NCI-H82 treated with DMSO at 0.1 percent for 48 hours (cell line): ENCODE results near the gene FRK.

Experiments used
- DNase-seq: peaks from one replicate; lab custom pipeline; 2025; ENCODE audit not compliant: unreplicated experiment; lab: John Stamatoyannopoulos, UW

The FRK gene

DNA sequence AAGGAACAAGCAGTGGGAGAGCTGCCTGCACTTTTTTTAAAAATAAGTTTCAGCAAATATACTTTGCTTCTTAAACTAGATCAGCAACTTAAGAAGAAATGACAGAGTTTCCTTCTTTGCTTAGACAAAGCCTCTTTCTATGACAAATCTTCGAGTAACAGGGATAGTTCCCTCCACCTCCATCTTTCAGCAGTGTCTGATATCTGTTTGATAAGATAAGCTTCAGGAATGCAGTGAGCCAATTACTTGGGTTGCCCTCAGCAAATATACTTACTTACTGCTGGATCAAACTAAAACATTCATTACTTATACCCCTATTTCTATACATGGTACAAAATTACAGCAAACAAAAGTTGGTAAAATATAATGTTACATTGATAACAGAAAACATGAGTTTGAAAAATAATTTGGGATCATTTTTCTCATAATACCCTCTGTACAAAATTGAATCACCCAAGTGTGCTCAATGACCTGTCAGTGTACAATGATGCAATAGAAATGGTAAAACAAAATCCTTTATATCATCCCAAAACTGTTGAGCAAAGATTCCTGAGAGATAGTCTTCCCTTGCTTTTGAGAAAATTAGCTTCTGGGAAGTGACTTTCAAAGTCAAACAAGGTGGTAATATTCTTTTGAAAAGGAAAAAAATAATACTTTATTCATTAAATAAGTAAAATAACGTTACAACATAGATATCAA lies 24.5 kb downstream of the FRK start:
- no peak for DNase-seq

DNA sequence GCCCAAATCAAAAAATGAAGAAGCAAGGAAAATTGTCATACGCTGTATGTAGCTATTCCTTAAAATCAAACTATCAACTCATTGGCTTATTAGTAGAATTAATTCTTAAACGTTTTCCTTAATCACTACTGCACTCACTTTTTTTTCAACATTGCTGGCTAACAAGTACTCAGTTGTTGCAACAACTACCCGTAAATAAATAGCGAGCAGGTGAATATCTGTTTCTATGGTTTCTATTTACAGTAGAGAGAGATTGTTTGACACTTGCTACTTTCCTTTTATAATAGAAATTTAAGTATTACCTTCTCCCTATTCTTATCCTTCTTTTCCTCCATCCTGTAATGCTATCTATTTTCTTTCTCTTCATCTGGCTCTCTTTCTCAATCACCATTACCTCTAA lies 25.1 kb downstream of the FRK start:
- DNase-seq: no peak

DNA sequence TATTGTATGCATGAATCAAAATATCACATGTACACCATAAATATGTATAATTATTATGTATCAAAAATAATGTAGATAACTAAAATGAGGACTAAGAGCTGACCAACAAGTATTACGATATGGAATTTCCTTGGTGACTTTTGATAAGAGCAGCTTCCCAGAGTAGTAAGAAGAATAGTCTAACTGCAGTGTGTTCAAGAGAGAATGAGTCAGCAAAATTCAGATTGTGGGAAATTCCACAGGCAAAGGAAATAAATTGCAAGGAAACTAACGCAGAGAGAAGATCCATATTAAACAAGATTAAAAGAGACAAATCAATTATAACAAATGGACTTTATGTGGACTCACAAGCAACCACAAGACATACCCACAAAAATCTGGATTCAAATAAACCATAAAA lies 26.4 kb downstream of the FRK start:
- no peak for DNase-seq

DNA sequence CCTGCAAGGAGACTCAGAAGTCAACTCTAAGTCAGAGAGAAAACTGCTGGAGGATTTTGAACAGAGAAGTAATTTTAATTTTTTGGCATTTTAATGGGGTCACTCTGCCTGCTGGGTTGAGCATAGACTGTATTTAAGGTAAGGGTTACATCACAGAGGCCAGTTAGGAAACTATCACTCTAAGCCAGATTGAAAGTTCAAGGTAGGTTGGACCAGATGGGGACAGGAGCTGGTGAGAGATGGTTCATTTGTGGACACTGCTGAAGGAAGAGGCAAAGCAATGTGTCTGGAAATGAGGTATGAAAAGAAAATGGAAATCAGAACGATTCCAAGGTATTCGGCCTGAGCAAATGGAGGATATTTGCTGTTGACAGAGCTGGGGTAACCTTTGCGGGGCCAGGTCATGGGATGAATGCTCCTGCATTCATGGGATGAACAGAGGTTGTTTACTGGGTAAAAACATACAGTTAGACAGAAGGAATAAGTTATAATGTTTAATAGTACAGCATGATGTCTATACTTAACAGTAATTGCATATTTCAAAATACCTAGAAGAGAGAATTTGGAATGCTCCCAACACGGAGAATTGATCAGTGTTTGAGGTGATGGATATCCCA lies 26.9 kb downstream of the FRK start:
- DNase-seq: no peak

DNA sequence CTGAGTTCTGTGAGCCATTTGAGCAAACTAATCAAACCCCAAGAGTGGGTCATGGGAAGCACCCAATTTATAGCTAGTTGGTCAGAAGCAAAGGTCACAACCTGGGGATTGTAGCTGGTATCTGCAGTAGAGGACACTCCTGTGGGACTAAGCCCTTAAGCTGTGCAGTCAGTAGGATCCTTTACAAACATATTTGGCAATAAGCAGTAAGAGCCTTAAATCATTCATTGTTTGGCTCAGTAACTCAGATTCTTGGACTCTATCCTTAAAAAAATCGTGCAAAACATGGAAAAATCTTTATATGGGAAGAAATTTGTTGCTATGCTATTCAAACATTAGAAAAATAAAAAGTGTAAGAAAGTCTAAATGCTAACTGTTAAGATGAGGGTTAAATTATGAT lies 29.9 kb downstream of the FRK start:
- no peak for DNase-seq

DNA sequence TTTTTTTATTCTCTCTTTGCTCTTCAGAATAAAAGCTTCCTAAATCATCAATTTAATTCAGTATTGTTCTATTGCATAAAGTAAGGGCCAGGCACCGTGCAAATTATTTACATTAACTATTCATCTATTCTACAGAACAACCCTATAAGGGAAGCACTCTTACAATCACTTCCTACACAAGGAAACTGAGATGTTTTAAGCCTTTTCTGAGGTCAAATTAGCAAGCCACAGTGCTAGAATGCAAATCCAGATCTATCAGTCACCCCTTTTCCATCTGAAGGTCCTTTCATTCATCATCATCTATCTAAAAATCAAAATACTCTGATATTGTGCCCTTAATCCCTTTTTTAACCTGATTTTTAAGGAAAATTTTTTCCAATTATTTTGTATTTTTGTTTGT lies 31.2 kb downstream of the FRK start:
- DNase-seq: no peak

DNA sequence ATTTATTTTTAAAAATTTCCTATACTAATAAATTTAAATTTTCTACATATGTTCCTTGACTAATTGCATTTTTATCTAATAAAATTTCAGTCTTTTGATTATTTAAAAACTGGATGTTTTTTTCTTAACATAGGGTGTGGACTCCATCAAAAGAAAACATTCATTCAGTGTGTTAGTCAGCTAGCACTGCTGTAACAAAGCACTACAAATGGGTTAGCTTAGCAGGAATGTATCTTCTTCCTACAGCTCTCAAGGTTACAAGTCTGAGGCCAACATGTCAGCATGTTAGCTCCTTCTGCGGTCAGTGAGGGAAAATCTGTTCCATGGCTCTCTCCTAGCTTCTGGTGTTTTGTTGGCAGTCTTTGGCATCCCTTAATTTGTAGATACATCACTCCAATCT lies 32.5 kb downstream of the FRK start:
- DNase-seq: no peak

DNA sequence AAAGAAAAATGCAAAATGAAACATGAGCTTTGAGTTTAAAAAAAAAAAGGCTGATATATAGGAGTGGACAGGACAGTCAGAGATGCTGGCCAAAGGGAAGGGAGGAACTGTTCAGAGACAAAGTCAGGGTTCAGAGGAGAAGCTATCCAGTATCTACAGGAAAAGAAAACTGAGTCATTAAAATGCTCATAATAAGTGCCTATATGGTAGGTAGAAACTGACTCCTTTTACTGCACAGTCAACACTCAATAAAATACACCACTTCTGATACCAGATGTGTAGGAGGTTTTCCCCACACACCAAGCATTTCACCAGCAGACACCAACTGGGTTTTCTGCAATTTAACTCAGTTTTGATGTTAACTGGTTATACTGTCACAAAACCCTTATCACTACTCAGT lies 32.9 kb downstream of the FRK start:
- no peak for DNase-seq

DNA sequence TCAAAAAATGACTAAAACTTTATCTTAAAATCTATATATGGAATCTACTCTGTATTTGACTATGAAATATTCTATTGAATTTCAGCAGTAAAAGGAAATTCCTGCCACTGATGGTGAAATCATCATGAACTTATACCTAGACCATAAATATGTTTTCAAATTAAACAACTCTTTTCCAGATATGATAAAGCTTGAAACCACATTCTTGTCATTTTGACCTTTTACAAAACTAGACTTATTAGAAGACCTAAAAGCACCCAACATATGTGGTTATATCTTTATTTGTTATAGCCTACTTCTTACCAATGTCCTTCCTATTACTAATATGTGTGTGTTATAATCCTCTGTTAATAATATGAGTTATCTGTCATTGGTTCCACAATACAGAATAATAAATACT lies 35.3 kb downstream of the FRK start:
- no peak for DNase-seq

DNA sequence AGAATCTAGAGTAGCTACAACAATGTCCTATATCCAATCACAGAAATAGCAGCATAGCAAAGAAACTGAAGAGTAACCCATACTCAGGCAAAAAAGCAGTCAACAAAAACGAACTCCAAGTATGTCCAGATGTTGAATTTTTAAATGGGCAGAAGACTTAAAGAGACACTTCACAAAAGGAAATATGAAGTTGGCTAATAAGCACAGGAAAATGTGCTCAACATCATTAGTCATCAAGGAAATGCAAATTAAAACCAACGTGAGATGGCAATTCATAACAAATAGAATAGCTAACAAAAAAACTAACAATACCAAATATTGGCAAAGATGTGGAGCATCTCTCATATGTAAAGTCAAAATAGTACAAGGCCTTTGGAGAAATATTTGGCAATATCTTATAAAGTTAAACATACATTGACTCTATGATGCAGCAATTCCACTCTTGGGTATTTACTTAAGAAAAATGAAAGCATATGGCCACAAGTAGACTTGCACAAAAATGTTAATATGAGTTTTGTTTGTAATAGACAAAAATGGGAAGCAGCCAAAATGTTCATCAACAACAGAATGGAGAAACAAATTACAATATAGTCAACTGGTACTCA lies 37.7 kb downstream of the FRK start:
- no peak for DNase-seq

DNA sequence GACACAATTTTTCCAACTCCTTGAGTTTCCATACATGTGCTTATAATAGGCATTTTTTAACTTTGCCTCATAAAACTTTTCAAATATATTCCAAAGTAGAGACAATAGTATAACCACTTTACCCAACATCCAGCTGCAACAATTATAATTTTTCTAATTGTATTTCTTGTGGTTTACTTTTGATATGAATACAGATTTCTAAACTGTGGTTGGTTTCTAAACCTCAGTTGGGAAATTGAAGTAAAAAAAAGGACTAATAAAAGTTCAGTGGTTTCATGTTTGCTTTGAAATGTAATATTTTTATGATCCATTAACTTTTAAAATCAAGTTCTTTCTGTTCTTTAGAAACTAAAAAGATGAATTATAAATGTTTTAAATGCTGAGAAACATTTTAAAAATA lies 40.0 kb downstream of the FRK start:
- no peak for DNase-seq

DNA sequence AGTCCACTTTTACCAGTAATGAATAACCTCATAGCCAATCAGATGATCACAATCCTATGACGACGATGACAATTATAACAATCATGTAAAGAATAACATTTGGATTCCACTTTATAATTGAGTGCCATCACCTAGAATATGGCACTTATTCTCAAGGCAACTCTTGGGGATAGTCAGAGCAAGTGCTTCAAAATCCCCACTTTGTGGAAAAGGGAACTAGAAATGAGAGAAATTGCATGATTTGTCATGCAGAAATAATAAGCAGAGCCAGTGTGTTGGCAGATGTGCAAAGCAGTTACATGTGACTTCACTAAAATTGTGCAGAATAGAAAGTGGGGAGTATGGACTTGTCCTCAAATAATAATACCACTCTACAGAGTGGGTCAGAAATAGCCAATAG lies 41.3 kb downstream of the FRK start:
- no peak for DNase-seq

DNA sequence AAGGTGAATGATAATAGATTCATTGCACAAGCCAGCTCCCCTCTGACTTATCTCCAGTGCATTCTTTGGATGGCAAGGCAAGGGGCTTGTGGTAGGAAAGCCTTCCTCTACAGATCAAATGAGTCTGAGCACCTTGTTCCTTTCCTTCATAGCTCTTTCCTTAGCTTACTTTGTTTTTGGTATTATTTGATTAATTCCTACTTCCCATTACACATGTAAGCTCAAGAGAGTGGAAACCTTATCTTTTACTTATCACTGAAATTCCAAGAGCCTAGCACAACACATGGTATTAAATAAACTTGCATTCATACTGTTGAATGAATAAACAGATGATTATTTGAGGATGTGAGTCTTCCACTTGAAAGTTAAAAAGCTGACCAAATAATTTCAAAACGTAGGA lies 41.7 kb downstream of the FRK start:
- DNase-seq: no peak

DNA sequence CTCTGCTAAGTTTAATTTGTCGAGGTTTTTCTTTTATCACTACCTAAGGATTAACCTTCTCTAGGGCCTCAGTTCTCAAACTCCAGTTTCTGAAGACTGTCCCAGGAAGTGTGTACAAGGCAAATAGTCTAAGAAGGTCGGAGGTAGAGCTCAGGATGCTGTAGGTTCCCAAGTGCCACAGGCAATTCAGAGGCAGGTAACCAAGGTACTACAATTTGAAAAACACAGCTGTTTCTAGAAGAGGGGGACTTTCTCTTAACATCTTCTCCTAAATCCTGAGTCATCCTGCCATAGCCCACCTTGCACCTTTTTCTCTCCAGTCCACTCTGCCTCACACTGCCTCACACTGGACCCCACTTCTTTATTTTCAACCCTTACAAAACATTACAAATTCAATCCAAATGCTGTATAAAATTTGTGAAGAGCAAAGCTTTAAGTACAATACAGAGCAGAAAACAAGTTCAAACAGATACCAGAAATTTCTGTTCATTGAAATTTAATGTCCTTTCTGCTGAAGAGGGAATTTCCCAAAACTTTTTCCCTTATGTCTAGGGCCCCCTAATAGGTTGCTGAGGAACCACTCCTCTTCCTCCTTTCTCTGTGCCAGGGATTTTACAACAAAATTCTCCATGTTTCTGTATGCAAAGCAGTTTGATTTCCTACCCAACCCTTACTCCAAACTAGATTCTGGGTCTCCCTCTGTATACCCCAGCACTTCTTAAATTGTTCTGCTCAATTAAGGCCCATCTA lies 43.0 kb downstream of the FRK start:
- DNase-seq: no peak

DNA sequence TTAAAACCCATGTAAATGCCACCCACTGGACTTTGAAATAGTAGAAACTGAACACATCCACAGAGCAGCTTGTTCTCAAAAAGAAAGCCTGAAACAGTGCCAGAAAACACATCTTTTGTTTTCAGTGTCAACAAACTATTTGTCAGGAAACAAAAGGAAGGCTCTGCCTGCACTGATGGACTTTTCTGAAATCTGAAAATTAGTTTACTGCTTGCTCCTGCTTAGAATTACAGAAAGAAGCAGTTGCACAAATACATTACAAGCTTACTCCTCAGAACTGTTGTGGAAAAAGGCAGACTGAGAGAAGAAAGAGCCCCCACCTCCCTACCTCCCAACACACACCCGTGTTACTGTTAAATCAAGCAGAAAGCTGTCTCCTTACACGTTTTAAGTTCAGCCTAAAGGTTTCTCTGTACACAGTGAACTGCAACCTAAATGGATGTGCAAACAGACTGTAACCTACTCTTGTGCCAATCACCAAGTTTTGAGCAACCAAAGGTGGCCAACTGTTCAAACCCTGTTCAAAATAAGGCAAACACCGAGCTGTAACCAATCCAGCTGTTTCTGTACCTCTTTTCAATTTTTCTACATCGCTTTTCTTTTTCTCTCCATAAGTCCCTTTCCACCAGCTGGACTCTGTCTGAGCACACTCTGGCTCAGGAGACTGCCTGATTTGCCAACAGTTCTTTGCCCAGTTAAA lies 43.7 kb downstream of the FRK start:
- no peak for DNase-seq

DNA sequence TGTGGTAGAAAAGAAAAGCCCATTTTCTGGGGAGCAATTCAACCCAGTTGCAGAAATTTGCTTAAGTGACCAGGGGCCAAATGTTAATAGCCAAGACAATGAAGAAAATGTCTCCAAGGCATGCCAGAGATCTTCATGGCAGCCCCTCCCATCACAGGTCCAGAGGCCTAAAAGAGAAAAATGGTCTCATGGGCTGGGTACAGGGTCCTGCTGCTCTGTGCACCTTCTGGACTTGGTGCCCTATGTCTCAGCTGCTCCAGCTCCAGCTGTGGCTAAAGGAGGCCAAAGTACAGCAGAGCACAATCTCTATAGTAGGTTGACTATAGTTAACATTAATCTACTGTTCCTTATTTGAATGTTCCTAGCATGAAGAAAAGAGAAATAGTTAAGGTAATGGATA lies 44.7 kb downstream of the FRK start:
- no peak for DNase-seq

DNA sequence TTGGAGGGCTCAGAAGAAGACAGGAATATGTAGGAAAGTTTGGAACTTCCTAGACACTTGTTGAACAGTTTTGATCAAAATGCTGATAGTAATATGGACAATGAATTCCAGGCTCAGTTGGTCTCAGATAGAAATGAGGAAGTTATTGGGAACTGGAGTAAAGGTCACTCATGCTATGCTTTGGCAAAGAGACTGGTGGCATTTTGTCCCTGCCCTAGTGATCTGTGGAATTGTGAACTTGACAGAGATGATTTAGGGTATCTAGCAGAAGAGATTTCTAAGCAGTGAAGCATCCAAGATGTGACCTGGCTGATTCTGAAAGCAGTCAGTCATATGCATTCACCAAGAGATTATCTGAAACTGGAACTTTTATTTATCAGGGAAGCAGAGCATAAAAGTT lies 45.1 kb downstream of the FRK start:
- DNase-seq: no peak

DNA sequence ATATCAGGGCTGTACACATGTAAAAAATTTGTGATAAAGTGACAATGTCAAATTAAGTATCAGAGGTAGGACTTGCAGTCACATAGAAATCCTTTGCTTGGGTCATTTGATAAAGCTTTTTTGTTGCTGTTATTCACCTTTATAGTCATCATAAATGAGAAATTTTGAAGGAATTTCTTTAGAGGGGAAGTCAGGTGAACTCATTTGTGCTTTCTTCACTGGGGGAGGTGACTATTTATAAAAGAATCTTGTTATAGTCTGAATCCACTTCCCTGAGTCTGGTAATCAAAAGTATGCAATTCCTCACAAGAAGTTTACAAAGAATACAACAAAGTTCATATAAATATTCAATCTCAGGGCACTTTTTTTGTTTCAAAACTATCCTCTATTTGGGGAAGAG lies 47.7 kb downstream of the FRK start:
- DNase-seq: no peak

DNA sequence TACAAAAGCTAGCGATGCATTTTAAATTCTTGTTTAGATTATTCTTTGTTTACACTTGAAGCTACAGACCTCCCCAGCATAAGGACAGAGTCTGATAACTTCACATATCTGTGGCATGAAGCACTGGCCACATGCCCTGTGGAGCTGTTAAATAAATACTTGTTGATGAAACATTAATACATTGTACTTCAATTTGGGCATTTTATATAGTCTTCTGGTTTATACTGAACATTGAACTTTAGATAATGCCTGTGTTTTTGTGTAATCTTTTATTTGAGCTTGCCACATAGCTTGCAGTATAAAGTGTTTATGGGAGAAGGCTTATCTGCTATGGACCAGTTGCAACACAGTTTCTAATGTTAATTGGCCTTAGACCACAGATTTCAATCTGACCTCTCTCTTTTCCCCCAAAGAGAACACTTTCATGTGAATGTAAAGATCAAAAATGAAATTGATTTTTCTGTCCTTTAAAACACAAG lies 48.2 kb downstream of the FRK start:
- no peak for DNase-seq

DNA sequence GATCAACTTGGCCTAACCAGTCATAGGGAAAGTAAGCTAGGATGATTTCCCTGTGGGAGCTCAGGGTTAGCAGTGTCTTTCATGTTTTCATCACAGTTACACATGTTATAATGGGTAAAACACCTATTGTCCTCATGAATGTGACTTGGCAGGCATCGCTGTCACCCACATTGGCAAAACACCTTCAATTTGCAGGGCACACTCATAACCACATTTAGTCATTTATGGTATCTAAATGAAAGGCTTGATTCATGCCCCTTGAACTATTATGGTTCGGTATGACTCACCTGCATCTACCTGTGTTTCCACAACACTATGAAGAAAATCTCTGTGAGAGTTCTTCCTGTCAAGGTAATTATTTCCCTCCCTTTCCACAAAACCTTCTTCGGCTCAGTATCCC lies 49.2 kb downstream of the FRK start:
- no peak for DNase-seq

DNA sequence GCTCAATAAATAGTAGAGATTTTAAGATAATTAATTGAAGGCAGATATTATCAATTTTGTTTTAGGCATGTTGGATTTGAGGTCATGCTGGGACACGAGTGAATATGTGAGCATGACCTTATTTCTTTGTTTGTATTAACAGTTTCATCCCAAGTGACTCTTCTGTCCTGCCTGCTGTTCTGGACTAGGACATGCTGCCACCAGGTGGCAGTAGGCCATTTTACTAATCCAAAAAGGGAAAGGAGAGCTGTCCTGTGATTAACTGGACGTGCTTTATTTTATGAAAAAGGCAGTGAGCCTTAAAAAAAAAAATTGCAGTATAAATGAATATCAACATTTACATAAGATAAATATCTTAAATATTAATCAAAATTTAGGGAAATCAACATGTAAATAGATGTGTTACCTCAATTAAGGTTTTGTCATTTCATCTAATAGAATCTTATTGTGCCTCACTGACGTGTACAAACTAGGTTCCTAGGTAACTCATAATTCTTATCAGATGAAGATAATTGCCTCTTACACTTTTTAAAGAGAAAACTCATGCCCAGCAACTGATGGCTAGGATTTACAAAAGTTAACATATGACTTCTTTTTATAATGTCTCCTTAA lies 49.8 kb downstream of the FRK start:
- peak; percentile 23 for DNase-seq
